ENCODE results near the gene CPED1.

- no peak for TF ChIP-seq CTCF (IDR thresholded peaks at IDR 0.05; ENCODE audit: low read length)
- TF ChIP-seq EZH2 (IDR thresholded peaks at IDR 0.05; ENCODE audit: borderline replicate concordance, low read length) = no peak
Measured at GRCh38 chr7:121178869-121179497, 190.5 kb downstream of the CPED1 start.

Data from OCI-LY1 (cell line).